Thymus (tissue), 11 donors: Measurements from ENCODE around the gene ANAPC2. TPM values are rescaled to one million over a fixed set of nuclear protein-coding genes. Genes with fewer than 3 reads are reported as not detected.

Source experiments
- DNase-seq, 9 donors: peaks; one replicate each; pipeline ENCODE4 v3.0.0-alpha.2; 2013; ENCODE audit warnings: low spot score in 9 of 9, low read depth in 6 of 9, missing footprints in 1 of 9
- H3K27ac ChIP-seq, 2 donors: one replicate each; pipeline ENCODE4 v1.5.1; 2013; ENCODE audit warnings: control low read depth in 1 of 2, low read depth in 1 of 2, low read length in 1 of 2, mild to moderate bottlenecking in 1 of 2, moderate library complexity in 1 of 2
- H3K27me3 ChIP-seq, 2 donors: one replicate each; pipeline ENCODE4 v1.5.1; 2013; ENCODE audit warnings: low read length in 1 of 2; ENCODE audit not compliant: control insufficient read depth in 2 of 2, insufficient read depth in 1 of 2
- H3K36me3 ChIP-seq, 2 donors: one replicate each; pipeline ENCODE4 v1.5.1; 2013; ENCODE audit warnings: low read length in 1 of 2, mild to moderate bottlenecking in 1 of 2, moderate library complexity in 1 of 2; ENCODE audit not compliant: control insufficient read depth in 2 of 2, insufficient read depth in 2 of 2
- H3K4me1 ChIP-seq, 2 donors: one replicate each; pipeline ENCODE4 v1.5.1; 2013; ENCODE audit warnings: low read length in 2 of 2; ENCODE audit not compliant: control insufficient read depth in 2 of 2, insufficient read depth in 2 of 2
- H3K4me3 ChIP-seq, 2 donors: one replicate each; pipeline ENCODE4 v1.5.1; 2013; ENCODE audit warnings: low read length in 2 of 2, control low read depth in 1 of 2, mild to moderate bottlenecking in 1 of 2
- H3K9me3 ChIP-seq, 2 donors: one replicate each; pipeline ENCODE4 v1.5.1; 2013; ENCODE audit warnings: low read length in 1 of 2, mild to moderate bottlenecking in 1 of 2; ENCODE audit not compliant: control insufficient read depth in 2 of 2, insufficient read depth in 1 of 2
- WGBS: extraction: QIAGEN DNeasy Blood & Tissue Kit; methylation state at CpG from one replicate; pipeline ENCODE4 v1.1.7; 2013; 5-methylcytosine and 5-hydroxymethylcytosine counted together
- polyA plus RNA-seq: library from polyadenylated mRNA; stranded (reverse); fragments of 200-250 nt; gene quantifications from one replicate; pipeline ENCODE4 v1.2.3, GENCODE V29; 2013
- total RNA-seq: library from RNA; stranded (reverse); fragments of 120-200 nt; gene quantifications from one replicate; pipeline ENCODE4 v1.2.4, GENCODE V29; 2013
- donor health status: healthy.

Gene ANAPC2
- total and polyA plus RNA-seq, 2 donors = 19.1 to 69.4 TPM

DNA sequence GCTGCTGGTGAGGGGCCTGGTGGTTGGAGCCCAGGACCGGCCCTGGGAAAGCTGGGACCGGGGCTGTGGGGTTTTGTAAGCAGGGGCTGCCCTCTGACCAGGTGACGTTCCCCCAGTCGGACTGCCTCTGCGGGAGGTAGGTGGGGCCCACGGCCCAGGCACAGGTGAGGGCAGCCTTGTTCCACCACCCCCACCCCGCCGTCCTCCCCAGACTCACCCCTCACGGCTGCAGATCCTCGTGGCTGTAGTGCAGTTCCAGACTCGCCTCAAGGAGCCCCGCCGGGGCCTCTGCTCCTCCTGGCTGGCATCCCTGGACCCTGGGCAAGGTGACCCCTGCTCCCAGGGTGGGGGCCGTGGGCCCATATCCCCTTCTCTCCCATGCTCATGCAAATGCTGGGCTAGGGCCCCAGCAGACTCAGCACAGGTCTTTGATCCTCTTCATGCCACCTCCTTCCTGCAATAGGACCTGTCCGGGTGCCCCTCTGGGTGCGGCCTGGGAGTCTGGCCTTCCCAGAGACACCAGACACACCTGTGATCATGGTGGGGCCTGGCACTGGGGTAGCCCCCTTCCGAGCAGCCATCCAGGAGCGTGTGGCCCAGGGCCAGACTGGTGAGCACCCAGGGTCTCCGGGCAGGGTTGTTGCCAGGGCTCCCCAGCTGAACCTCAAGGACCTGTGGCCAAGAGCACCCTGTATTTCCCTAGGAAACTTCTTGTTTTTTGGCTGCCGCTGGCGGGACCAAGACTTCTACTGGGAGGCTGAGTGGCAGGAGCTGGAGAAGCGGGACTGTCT, 27.0 kb upstream of the ANAPC2 start:
- Histone ChIP-seq H3K27me3 (peaks cover 0 to 7% of the 10 kb centered on the region in 2 donors), H3K4me3 (no peak overlapping the region), H3K36me3 (peaks cover 23 to 40% of the 10 kb centered on the region in 2 donors), H3K9me3 (no peaks in the 10 kb centered on the region), H3K27ac (no peak overlapping the region), H3K4me1 (no peaks in the 10 kb centered on the region)
- 98% methylated on average over 22 of the region's 22 CpGs for WGBS
- no peak for DNase-seq

- Histone ChIP-seq H3K27ac (no peak overlapping the region), H3K4me3 (no peak overlapping the region), H3K9me3 (no peaks in the 10 kb centered on the region), H3K36me3 (peaks cover 23 to 45% of the 10 kb centered on the region in 2 donors), H3K27me3 (no peaks in the 10 kb centered on the region), H3K4me1 (no peaks in the 10 kb centered on the region)
- DNase-seq = no peak
- WGBS = 99% methylated on average over 19 of the region's 19 CpGs
These were observed 26.3 kb upstream of the ANAPC2 start for GRCh38 chr9:137214620-137215019.

DNA sequence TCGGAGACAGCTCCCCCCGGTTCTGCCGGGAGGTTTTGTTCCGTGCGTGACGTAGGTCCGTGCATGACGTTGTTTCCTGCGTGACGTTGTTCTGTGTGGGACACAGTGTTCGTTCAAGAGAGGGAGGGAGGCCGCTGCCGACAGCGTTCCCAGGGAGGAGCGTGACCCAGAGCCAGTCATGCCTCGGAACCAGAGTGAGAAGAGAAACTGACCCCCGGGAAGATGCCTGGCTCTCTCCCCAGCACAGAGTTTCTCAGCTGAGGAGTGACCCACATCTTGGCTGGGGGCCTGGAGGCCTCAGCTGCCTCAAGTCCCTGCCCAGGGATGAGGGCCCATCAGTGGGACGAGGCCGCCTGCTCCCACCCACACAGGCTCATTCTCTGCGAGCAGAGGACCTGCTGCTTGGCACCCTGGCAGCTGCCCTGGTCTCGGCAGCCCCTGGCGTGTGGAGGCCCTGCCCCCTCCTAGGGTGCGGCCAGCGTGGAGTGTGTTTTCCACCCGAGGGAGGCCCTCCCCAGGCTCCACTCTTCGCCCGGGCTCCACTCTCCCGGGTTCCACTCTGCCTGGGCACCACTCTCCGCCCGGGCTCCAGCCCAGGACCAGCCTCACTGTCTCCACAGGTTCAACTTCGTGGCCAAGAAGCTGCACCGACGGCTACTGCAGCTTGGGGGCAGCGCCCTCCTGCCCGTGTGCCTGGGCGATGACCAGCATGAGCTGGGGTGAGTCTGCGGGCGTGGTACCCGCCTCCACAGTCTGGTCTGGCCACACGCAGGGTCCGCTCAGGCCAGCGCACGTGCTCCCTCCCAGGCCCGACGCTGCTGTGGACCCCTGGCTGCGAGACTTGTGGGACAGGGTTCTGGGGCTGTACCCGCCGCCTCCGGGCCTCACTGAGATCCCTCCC, 25.1 kb upstream of the ANAPC2 start:
- peaks cover 27 to 52% of the 10 kb centered on the region in 2 donors for H3K36me3 ChIP-seq
- H3K4me1 ChIP-seq = no peaks in the 10 kb centered on the region
- H3K27me3 ChIP-seq = no peaks in the 10 kb centered on the region
- H3K9me3 ChIP-seq = peaks cover 0 to 3% of the 10 kb centered on the region in 2 donors
- no peak overlapping the region for H3K27ac ChIP-seq
- DNase-seq = no peak
- no peak overlapping the region for H3K4me3 ChIP-seq
- WGBS = 97% methylated on average over 49 of the region's 49 CpGs

GRCh38 chr9:137212520-137212919, 24.2 kb upstream of the ANAPC2 start:
- no peak for DNase-seq
- Histone ChIP-seq H3K36me3 (peaks cover 27 to 52% of the 10 kb centered on the region in 2 donors), H3K4me3 (no peak overlapping the region), H3K27me3 (no peaks in the 10 kb centered on the region), H3K4me1 (no peaks in the 10 kb centered on the region), H3K27ac (no peak overlapping the region), H3K9me3 (peaks cover 0 to 3% of the 10 kb centered on the region in 2 donors)
- 96% methylated on average over 21 of the region's 21 CpGs for WGBS

DNA sequence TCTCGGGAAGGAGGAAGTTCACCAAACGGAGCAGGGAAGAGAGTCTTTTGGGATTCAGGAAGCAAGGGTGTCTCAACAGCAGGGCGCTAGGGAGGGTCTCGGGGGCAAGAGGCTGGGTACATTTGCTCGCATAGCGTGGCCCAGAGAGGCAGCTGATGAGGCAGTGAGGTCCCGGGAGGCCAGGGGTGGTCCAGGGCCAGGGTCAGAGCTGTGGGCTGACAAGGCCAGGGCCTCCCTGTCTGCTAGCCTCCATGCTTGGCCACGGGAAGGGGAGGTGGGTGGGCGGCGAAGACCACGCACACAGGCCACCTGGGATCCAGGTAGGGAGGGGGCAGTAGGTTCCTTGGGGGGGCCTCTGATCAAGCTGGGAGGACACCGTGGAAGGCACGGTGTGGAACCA, 23.2 kb upstream of the ANAPC2 start:
- WGBS = 89% methylated on average over 13 of the region's 13 CpGs
- no peak overlapping the region for H3K27ac ChIP-seq
- H3K36me3 ChIP-seq = peaks cover 26 to 45% of the 10 kb centered on the region in 2 donors

GRCh38 chr9:137206602-137207001, 18.2 kb upstream of the ANAPC2 start:
- peaks cover 0 to 9% of the 10 kb centered on the region in 2 donors for H3K9me3 ChIP-seq
- no peak for DNase-seq
- 92% methylated on average over 7 of the region's 7 CpGs for WGBS
- H3K27ac ChIP-seq = no peak overlapping the region
- H3K4me1 ChIP-seq = peaks cover 23 to 28% of the 10 kb centered on the region in 2 donors
- H3K27me3 ChIP-seq = no peaks in the 10 kb centered on the region
- H3K36me3 ChIP-seq = peaks cover 10 to 11% of the 10 kb centered on the region in 2 donors
- peak overlapping the region in 1 of 2 donors; percentile 92 for H3K4me3 ChIP-seq

More for the DNA sequence above, 23.2 kb upstream of the ANAPC2 start:
- Histone ChIP-seq H3K4me3 (no peak overlapping the region), H3K4me1 (peaks cover 4 to 6% of the 10 kb centered on the region in 2 donors), H3K27me3 (no peaks in the 10 kb centered on the region), H3K9me3 (peaks cover 0 to 3% of the 10 kb centered on the region in 2 donors)
- no peak for DNase-seq

DNA sequence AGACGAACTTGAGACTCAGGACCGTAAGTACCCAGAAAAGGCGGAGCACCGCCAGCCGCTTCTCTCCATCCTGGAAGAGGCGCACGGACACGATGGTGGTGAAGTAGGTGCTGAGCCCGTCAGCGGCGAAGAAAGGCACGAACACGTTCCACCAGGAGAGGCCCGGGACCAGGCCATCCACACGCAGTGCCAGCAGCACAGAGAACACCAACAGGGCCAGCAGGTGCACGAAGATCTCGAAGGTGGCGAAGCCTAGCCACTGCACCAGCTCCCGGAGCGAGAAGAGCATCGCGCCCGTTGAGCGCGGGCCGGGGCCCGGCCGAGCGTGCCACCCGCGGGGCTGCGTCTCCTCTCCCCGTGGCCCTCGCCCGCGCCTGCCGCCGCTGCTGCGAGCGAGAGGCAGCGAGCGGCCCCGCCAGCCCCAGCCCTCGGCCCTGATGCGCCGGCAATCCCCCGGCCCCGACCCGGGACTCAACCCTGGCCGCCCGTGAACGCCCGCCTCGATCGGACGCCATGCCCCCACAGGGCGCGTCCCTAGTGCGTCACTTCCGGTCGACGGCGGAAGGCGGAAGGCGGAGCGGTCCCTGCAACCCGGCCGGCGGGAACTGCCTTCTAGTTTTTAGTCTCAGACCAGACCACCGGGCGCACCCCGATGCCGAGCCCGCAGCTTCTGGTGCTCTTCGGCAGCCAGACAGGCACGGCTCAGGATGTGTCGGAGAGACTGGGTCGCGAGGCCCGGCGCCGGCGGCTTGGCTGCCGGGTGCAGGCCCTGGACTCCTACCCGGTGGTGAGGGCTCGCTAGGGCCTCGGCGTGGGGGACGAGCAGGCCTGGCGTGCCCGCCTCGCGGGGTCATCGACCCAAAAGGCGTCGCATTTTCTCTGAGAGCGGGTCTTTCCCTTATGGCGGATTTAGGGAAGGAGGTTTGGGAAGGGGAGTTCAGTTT, 17.0 kb upstream of the ANAPC2 start, which contains the start of the genes NDOR1 and TMEM203:
NDOR1 (plus strand) TSS at position 575 of the 944 bp plus-strand sequence; CDS start at position 653, 78 bp downstream.
TMEM203 (minus strand) TSS at position 523 of the 944 bp plus-strand sequence; CDS start at position 289, 234 bp downstream.
- DNase-seq = peak; percentile 68 to 94 (median 86)
- Histone ChIP-seq H3K27me3 (no peaks in the 10 kb centered on the region), H3K4me1 (peaks cover 27 to 35% of the 10 kb centered on the region in 2 donors), H3K27ac (peak within 1 kb of the TSS; percentile 65 to 81), H3K36me3 (peaks cover 10 to 11% of the 10 kb centered on the region in 2 donors), H3K4me3 (peak within 1 kb of the TSS; percentile 84 to 92), H3K9me3 (peaks cover 0 to 9% of the 10 kb centered on the region in 2 donors)
- under 1% methylated on average over 98 of the region's 98 CpGs for WGBS

DNA sequence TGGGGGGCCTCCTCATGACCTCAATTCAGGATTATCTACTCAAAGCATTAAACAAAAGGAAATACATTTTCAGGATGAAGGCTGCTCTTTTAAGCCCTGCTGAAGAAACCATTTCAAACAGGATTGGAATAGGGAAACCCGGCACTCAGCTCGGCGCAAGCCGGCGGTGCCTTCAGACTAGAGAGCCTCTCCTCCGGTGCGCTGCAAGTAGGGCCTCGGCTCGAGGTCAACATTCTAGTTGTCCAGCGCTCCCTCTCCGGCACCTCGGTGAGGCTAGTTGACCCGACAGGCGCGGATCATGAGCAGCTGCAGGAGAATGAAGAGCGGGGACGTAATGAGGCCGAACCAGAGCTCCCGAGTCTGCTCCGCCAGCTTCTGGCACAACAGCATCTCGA, 16.4 kb upstream of the ANAPC2 start:
- H3K9me3 ChIP-seq = peaks cover 0 to 9% of the 10 kb centered on the region in 2 donors
- H3K4me3 ChIP-seq = peak overlapping the region; percentile 84 to 92
- H3K27ac ChIP-seq = no peak overlapping the region
- peaks cover 7 to 10% of the 10 kb centered on the region in 2 donors for H3K36me3 ChIP-seq
- no peak for DNase-seq
- peaks cover 27 to 35% of the 10 kb centered on the region in 2 donors for H3K4me1 ChIP-seq
- peaks cover 1 to 2% of the 10 kb centered on the region in 2 donors for H3K27me3 ChIP-seq
- WGBS = 24% methylated on average over 21 of the region's 21 CpGs
